IMR-90 (cell line): ENCODE measurements around the gene IL11RA. TPM values are rescaled to one million over a fixed set of nuclear protein-coding genes. Genes with fewer than 3 reads are reported as not detected.

ENCODE experiments used
- ATAC-seq: fragments of 200-7000 bp; cut with Tn5 transposase; 2 replicates; pipeline ENCODE4 v1.9.1; 2020; ENCODE audit warnings: low read depth, mild to moderate bottlenecking, moderate library complexity
- BruUV-seq: library from RNA; stranded (reverse); fragments of 400-500 nt; replicated peaks from 2 replicates; lab custom pipeline; 2021; lab: Mats Ljungman, UMichigan
- CTCF ChIA-PET: fragments of 300-600 bp; formaldehyde crosslinking; extraction: SDS; loops from one replicate; lab custom pipeline; 2021; ENCODE audit warnings: antibody characterized with exemption; lab: Yijun Ruan, JAX
- POLR2A ChIA-PET: fragments of 300-600 bp; sonication (Branson Sonifier 250); formaldehyde crosslinking; loops from one replicate; lab custom pipeline; 2022; ENCODE audit warnings: antibody characterized with exemption; ENCODE audit not compliant: unreplicated experiment; lab: Charles Lee
- DNase-seq: peaks from one replicate; pipeline ENCODE4 v3.0.0; 2013
- H2AFZ ChIP-seq: replicated peaks from 2 replicates; pipeline ENCODE3; 2013; ENCODE audit warnings: low read length, mild to moderate bottlenecking; ENCODE audit not compliant: poor library complexity
- H2AK5ac ChIP-seq: 2 replicates; pipeline ENCODE4 v1.6.1; 2013; ENCODE audit warnings: low read depth, low read length, inconsistent platforms
- H2AK9ac ChIP-seq: replicated peaks from 2 replicates; pipeline ENCODE3; 2013; ENCODE audit warnings: mild to moderate bottlenecking, low read depth, low read length, moderate library complexity; ENCODE audit not compliant: poor library complexity
- H2BK120ac ChIP-seq: 2 replicates; pipeline ENCODE4 v1.6.1; 2013; ENCODE audit warnings: low read depth, low read length, inconsistent platforms
- H2BK15ac ChIP-seq: 3 replicates; pipeline ENCODE4 v1.6.1; 2013; ENCODE audit warnings: low read depth, low read length, inconsistent platforms
- H2BK20ac ChIP-seq: 2 replicates; pipeline ENCODE4 v1.6.1; 2013; ENCODE audit warnings: low read depth, mild to moderate bottlenecking, inconsistent platforms, low read length, moderate library complexity
- H2BK5ac ChIP-seq: 2 replicates; pipeline ENCODE4 v1.6.1; 2013; ENCODE audit warnings: mild to moderate bottlenecking, low read depth, low read length, inconsistent platforms; ENCODE audit not compliant: poor library complexity, severe bottlenecking
- H3K14ac ChIP-seq: replicated peaks from 2 replicates; pipeline ENCODE4 v1.6.1; 2013; ENCODE audit warnings: low read depth, low read length, inconsistent platforms
- H3K18ac ChIP-seq: 2 replicates; pipeline ENCODE4 v1.6.1; 2013; ENCODE audit warnings: low read depth, low read length, control low read depth
- H3K23ac ChIP-seq: 2 replicates; pipeline ENCODE4 v1.6.1; 2013; ENCODE audit warnings: low read depth, low read length, inconsistent platforms
- H3K27ac ChIP-seq: 2 replicates; pipeline ENCODE4 v1.5.1; 2013; ENCODE audit warnings: mild to moderate bottlenecking, control low read depth, low read length; ENCODE audit not compliant: insufficient read depth
- H3K27me3 ChIP-seq: 2 replicates; pipeline ENCODE4 v1.6.1; 2013; ENCODE audit warnings: low read length; ENCODE audit not compliant: control insufficient read depth, insufficient read depth
- H3K36me3 ChIP-seq: 2 replicates; pipeline ENCODE4 v1.6.1; 2013; ENCODE audit warnings: low read length, mixed read lengths; ENCODE audit not compliant: control insufficient read depth, insufficient read depth
- H3K4ac ChIP-seq: 2 replicates; pipeline ENCODE4 v1.6.1; 2013; ENCODE audit warnings: low read depth, low read length, inconsistent platforms
- H3K4me1 ChIP-seq: 2 replicates; pipeline ENCODE4 v1.6.1; 2013; ENCODE audit warnings: low read length, mixed read lengths; ENCODE audit not compliant: control insufficient read depth, insufficient read depth
- H3K4me2 ChIP-seq: 2 replicates; pipeline ENCODE4 v1.6.1; 2013; ENCODE audit warnings: low read depth, mild to moderate bottlenecking, control low read depth, low read length, moderate library complexity
- H3K4me3 ChIP-seq: 2 replicates; pipeline ENCODE4 v1.5.1; 2013; ENCODE audit warnings: low read depth, mild to moderate bottlenecking, control low read depth, low read length, moderate library complexity; ENCODE audit not compliant: insufficient read depth
- H3K56ac ChIP-seq: 2 replicates; pipeline ENCODE4 v1.6.1; 2013; ENCODE audit warnings: low read length, inconsistent platforms; ENCODE audit not compliant: insufficient read depth; ENCODE audit errors: extremely low read depth
- H3K79me1 ChIP-seq, 2 experiments: 2 replicates each; pipeline ENCODE4 v1.6.1; 2013; ENCODE audit warnings: low read length in 2 of 2, inconsistent platforms in 1 of 2, low read depth in 1 of 2
- H3K9ac ChIP-seq: 2 replicates; pipeline ENCODE4 v1.6.1; 2013; ENCODE audit warnings: low read depth, low read length, control low read depth
- H3K9me1 ChIP-seq: 2 replicates; pipeline ENCODE4 v1.6.1; 2013; ENCODE audit warnings: low read length, inconsistent platforms; ENCODE audit not compliant: insufficient read depth
- H3K9me3 ChIP-seq: 2 replicates; pipeline ENCODE4 v1.6.1; 2013; ENCODE audit warnings: low read length; ENCODE audit not compliant: control insufficient read depth, insufficient read depth
- H4K20me1 ChIP-seq: 2 replicates; pipeline ENCODE4 v1.6.1; 2013; ENCODE audit warnings: low read length, inconsistent platforms; ENCODE audit not compliant: insufficient read depth
- H4K5ac ChIP-seq: 2 replicates; pipeline ENCODE4 v1.6.1; 2013; ENCODE audit warnings: mild to moderate bottlenecking, low read depth, low read length, control low read depth
- H4K8ac ChIP-seq, 2 experiments: 2 replicates each; pipeline ENCODE4 v1.6.1; 2013; ENCODE audit warnings: low read depth in 2 of 2, low read length in 2 of 2, control low read depth in 1 of 2, inconsistent platforms in 1 of 2
- H4K91ac ChIP-seq: 2 replicates; pipeline ENCODE4 v1.6.1; 2013; ENCODE audit warnings: low read depth, low read length, inconsistent platforms; ENCODE audit not compliant: insufficient read depth
- ELK1 ChIP-seq: fragments of 150-350 bp; IDR thresholded peaks from 2 replicates; pipeline ENCODE4 v1.6.1; 2016; ENCODE audit warnings: low read depth, mild to moderate bottlenecking, low read length, moderate library complexity, borderline replicate concordance
- MAFK ChIP-seq: IDR thresholded peaks from 2 replicates; pipeline ENCODE4 v1.6.1; 2012; ENCODE audit warnings: low read depth, low read length, improper control_type of control experiment
- MAZ ChIP-seq: IDR thresholded peaks from 2 replicates; pipeline ENCODE4 v1.6.1; 2012; ENCODE audit warnings: low read depth, mild to moderate bottlenecking, low read length, improper control_type of control experiment, moderate library complexity, borderline replicate concordance
- WGBS, 2 experiments: methylation state at CpG; one replicate each; pipeline versions ENCODE4 v1.1.5 to v1.1.7; 2013; ENCODE audit warnings: missing lambda C conversion rate in 2 of 2; ENCODE audit not compliant: insufficient read length in 1 of 2; ENCODE audit errors: extremely low coverage in 2 of 2; 5-methylcytosine and 5-hydroxymethylcytosine counted together
- dilution Hi-C: fragments of 300-500 bp; cut with HindIII; formaldehyde crosslinking; loops from one replicate; pipeline ENCODE4 v1.14.3; 2018; ENCODE audit warnings: low sequenced_read_pairs; ENCODE audit not compliant: unreplicated experiment
- in situ Hi-C: fragments of 300-500 bp; cut with MboI; formaldehyde crosslinking; loops from 3 replicates; pipeline ENCODE4 v1.14.3; 2019; ENCODE audit warnings: low sequenced_read_pairs, inconsistent platforms, mixed read lengths
- intact Hi-C: fragments of 100-400 bp; cut with micrococcal nuclease; formaldehyde crosslinking; loops from 2 replicates; pipeline ENCODE4 v1.10.0; 2022
- polyA plus RNA-seq, 3 experiments: library from polyadenylated mRNA; depleted of rRNA; stranded (reverse); fragments of >200 nt; gene quantifications; 2 replicates each; pipeline ENCODE4 v1.2.3, GENCODE V29; 2012; ENCODE audit warnings: low replicate concordance in 1 of 3
- total RNA-seq: library from RNA; depleted of rRNA; stranded (reverse); fragments of >200 nt; gene quantifications from 2 replicates; pipeline ENCODE4 v1.2.3, GENCODE V29; 2012

Gene IL11RA
- total and polyA plus RNA-seq, 2 of the 4 experiments (the other 2 are of a cell fraction), result 8.2 to 15.9 TPM

GRCh38 chr9:34709196-34709978 lies 57.4 kb downstream of the IL11RA start:
- no peak for DNase-seq
- no peak for ATAC-seq
- H3K9me3 ChIP-seq, result no peaks in the 10 kb centered on the region
- dilution Hi-C loops (no loop called here), in situ Hi-C loops (no loop called here), intact Hi-C loops (no loop called here)
- H3K27ac ChIP-seq, result no peak overlapping the region
- POLR2A ChIA-PET, result no interaction called here
- H3K56ac ChIP-seq, result no peak overlapping the region
- no peaks in the 10 kb centered on the region for H3K79me1 ChIP-seq
- no peak overlapping the region for H3K18ac ChIP-seq
- no peak overlapping the region for H2BK20ac ChIP-seq
- H4K20me1 ChIP-seq, result no peaks in the 10 kb centered on the region
- no CpG with 5 or more reads among the region's 9 CpGs for WGBS, 2 experiments
- TF ChIP-seq ELK1, result no peak
- no peak for TF ChIP-seq MAFK
- TF ChIP-seq MAZ, result no peak
- no peak overlapping the region for H3K4me3 ChIP-seq
- peaks cover 24% of the 10 kb centered on the region for H3K27me3 ChIP-seq
- CTCF ChIA-PET, result interaction anchor here (1.6 kb wide), 1 partner anchor 8 kb away, joined by 5 read pairs; no protein-coding TSS in a partner anchor
- H2BK15ac ChIP-seq, result no peak overlapping the region
- no peaks in the 10 kb centered on the region for H3K9me1 ChIP-seq
- no peak overlapping the region for H4K8ac ChIP-seq
- no peak overlapping the region for H3K23ac ChIP-seq
- no peak overlapping the region for H3K4ac ChIP-seq
- no TSS peak for BruUV-seq
- H2AK9ac ChIP-seq, result no peak overlapping the region
- no peaks in the 10 kb centered on the region for H3K36me3 ChIP-seq
- H2AFZ ChIP-seq, result no peak overlapping the region
- H4K5ac ChIP-seq, result no peak overlapping the region
- no peak overlapping the region for H2AK5ac ChIP-seq
- H3K4me1 ChIP-seq, result no peaks in the 10 kb centered on the region
- no peak overlapping the region for H4K91ac ChIP-seq
- H3K4me2 ChIP-seq, result no peak overlapping the region
- no peak overlapping the region for H2BK120ac ChIP-seq
- H3K14ac ChIP-seq, result no peak overlapping the region
- no peak overlapping the region for H3K9ac ChIP-seq
- no peak overlapping the region for H2BK5ac ChIP-seq
